HG03565 (cell line): ENCODE results near the gene RFX2.
"Not testable (repeated sequence)": the region's sequence is repeated elsewhere in the genome, so short reads cannot be mapped to it uniquely, and the experiment has no call there.

ENCODE experiments used
- ATAC-seq: cut with Tn5 transposase; IDR thresholded peaks from one replicate; pipeline ENCODE4 v1.9.1; 2021; ENCODE audit warnings: mild to moderate bottlenecking, moderate library complexity; ENCODE audit not compliant: unreplicated experiment

RFX2 gene

DNA sequence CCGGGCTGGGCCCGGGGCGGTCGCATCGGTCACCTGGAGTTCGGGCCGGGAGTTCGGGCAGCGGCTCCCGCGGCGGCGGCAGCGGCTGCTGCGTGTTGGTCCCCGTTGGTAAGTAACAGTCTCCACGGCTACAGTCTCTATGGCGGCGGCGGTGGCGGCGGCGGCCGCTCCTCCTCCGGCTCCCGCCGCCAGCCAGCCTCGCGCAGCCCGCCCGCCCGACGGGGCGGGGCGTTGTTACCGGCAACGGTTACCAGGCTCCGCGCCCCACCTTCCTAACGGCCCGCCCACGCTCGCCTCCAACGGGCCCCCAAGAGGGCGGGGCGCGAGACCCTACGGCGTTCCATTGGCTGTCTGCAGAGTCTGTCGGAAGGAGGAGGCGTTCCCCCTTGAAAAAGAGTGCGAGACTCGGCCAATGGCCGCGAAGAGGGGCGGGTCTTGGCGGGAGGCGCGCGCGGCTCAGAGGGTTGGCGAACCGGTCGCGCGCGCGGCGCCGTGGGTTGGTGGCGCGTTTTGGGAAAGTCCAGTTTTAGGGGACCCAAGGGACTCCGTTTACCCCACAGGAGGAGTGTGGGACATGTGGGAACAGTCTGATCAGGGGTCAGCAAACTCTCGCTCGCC, at the start of gene RFX2:
Gene RFX2 (minus strand): TSS at position 141 of the 618 bp plus-strand sequence. CDS start 63,004 bp downstream, outside the sequence.
- peak; percentile 95 for ATAC-seq

DNA sequence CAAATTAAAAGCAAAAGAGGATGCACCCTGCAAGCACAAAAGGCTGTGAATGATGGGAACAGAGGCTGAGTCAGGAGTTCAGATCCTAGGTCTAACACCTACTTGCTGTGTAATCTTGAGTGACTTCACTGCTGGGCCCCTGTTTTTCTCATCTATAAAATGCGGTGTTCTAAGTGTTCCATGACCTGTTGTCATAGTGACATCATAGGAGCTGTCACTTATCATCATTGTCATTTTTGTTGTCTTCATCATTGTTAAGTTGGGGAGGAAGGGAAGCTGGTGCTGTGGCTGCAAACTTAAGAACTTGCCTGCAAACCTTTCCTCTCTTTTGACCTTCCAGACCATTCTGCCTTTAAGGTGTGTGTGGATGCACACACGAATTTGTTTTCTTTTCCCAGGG, 45.7 kb upstream of the RFX2 start:
- ATAC-seq: no peak

DNA sequence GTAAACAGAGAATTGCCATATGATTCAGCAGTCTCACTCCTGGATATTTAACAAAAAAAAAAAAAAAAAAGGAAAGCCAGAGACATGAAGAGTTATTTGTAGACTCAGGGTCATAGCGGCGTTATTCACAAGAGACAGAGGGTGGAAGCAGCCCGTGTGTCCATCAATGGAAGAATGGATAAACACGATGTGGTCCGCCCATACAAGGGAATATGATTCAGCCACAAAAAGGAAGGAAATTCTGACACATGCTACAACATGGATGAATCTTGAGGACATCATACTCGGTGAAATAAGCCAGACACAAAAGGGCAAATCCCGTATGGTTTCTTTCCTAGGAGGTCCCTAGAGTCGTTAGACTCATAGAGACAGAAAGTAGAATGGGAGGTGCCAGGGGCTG, 40.0 kb upstream of the RFX2 start:
- ATAC-seq: no peak

DNA sequence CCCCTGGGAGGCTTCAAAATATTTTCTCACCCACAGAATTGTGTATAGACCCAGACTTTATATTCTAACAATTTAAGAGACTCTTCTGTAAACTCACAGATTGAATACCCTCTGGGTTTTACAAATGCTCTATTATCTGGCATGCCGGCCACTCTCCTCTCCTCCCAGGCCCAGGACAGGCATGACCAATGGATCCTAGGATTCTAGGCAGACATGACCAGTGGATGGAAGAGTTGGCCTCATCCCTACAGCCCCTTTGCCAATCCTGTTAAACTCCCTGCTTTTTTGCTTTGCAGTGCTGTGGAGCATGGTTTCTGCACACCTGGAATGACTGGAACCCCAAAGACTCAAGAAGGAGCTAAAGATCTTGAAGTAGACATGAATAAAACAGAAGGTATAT, 30.9 kb upstream of the RFX2 start:
- ATAC-seq: no peak

DNA sequence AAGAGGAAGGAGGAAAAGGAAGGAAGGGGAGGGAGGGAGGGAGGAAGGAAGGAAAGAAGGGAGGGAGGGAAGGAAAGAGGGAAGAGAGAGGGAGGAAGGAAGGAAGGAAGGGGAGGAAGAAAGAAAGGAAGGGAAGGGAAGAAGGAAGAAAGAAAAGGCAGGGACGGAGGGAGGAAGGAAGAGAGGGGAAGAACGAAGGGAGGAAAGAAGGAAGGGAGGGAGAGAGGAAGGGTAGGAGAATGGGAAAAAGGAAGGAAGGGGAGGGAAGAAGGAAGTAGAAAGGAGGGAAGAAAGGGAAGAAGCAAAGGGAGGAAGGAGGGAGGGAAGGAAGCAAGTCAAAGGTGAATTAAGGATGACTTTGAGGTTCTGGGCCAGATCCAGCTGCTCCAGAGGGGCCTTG, 28.2 kb upstream of the RFX2 start:
- ATAC-seq: no peak

DNA sequence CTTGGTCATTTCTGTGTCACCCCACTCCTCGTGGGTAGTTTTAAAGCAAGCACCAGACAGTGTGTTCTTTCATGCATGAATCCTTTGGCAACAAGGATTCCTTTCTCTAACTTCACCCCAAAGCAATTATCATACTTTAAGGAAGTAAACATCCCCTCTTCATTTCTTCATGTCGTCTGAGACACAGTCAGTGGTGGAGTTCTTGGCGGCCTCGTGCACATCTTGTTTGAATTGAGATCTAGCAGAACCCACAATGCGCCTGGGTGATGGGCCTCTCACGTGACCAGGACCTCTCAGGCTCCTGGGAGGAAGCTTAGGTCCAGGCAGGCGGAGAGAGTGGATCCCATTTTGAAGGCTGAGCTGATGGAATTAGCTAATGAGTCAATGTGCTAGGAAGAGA, 27.8 kb upstream of the RFX2 start:
- ATAC-seq: no peak

DNA sequence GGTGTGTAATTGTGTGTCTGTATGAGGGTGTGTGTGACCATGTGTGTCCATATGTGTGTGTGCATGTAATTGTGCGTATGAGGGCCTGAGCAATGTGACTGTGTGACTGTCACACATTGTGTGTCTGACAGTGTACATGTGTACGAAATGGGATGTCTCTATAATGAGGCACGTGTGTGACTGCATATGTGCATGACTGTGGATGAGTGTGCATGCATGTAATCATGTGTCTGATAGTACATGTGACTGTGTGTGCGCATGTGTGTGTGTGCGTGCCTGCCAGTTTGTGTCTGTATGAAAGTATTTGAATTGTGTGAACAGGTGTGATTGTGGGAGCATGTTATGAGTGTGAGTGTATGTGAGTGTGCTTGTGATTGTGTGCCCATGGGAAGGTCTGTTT, 22.9 kb upstream of the RFX2 start:
- ATAC-seq: no peak

DNA sequence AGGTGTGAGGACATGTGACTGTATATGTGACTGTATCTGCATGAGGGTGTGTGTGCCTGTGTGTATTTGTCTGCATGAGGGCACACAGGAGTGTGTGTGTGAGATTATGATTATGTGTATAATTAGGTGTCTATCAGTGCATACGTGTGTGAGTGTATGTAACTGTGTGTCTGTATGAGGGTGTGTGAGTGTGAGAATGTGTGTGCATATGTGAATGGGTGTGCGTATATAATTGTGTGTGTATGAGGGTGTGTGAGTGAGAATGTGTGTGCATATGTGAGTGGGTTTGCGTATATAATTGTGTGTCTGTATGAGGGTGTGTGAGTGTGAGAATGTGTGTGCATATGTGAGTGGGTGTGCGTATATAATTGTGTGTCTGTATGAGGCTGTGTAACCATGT, 22.2 kb upstream of the RFX2 start:
- no peak for ATAC-seq

DNA sequence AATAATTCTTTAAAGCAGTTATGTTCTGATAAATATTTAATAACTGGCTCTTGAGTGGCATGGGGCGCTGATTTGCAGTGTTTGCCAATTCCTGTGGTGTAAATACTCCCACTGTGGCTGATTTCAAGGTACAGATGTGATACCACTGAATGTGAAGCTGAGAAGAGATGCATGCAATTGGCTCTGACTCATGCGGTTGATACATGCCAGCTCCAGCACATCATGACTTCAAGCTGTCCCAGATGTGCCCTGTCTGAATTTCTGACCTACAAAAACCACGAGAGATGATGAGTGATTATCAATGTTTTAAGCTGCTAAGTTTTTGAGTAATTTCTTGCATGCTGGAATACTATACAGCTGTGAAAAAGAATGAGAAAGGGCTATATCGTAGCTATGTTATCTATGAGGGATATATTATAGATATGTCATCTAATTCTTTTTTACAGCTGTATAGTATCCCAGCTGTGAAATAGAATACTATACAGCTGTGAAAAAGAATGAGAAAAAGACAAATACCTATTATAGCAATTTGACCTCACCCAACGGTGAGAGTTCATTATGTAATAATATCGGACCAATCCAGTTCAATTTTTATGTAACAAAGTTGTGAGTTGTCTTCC, 17.5 kb upstream of the RFX2 start:
- no peak for ATAC-seq

DNA sequence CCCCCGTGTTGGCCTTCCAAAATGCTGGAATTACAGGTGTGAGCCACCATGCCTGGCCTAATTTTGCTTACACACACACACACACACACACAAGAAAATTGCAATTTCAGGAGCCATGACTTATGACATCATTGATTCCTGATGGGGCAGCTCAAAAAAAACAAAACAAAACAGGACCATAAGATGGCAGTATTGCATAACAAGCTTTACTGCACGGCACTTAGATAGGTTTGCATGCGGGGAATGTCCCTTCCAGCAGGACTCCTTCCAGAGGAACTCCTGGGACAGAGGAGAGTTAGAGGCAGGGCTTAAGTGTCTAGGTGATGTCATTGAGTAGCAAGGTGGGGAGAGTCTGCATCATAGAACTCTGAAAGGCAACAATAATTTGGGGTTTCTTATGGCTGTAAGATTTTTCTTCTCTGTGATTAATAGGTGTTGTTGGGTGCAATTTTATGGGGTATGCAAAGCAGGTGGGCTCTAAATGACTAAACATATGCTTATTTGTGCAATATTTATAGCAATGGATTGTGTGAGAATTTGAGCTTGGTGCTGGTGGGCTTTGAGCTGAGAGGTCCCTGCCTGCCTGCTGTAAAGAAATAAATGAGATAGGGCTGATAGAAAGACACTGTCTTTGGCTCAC, 16.2 kb upstream of the RFX2 start:
- no peak for ATAC-seq

DNA sequence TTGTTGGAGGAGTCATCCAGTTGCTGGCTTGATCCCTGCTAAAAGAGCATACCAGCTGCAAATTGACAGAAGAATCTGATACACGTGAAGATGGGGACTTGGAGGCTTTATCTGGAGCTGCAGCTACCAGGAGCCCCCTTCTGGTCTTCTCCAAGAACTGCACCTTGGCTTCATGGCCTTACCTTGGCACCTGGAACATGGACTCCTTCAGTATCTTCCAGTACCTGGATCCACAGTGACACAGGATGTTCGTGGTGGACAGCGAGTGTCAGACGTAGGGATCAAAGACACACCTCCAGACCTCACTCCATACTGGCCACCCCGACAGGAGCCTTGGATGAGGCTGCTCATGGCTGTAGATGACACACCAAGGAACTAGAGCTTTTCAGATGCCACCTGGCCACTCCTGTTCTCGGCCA, 15.3 kb upstream of the RFX2 start:
- ATAC-seq: no peak

DNA sequence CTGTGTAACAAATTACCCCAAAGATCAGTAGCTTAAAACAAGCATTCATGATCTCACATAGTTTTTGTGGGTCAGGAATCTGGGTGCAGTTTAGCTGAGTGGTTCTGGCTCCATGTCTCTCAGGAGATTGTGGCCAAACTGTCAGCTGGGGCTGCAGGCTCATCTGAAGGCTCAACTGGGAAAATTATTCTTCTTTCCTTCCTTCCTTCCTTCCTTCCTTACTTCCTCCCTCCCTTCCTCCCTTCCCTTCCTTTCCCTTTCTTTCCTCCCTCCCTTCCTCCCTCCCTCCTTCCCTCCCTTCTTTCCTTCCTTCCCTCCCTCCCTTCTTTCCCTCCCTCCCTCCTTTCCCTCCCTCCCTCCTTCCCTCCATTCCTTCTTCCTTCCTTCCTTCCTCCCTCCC, 8.7 kb upstream of the RFX2 start:
- ATAC-seq: no peak

DNA sequence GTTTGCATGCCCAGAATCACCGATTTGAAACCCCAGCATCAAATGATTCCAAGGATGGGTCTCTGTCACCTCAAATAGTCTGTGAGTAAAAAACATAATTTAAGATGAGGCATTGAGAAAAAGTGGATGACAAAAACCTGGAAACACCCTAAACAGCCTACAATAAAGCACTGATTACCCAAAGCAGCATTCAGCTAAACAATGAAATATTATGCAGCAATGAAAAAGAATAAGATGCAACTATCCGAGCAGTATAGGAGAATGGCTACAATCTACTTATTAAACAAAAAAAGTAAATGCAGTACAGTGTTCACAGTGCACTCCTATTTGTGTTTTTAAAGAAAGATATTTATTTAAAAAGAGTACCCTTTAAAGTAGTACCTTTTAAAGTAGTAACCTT, 7.7 kb upstream of the RFX2 start:
- no peak for ATAC-seq

DNA sequence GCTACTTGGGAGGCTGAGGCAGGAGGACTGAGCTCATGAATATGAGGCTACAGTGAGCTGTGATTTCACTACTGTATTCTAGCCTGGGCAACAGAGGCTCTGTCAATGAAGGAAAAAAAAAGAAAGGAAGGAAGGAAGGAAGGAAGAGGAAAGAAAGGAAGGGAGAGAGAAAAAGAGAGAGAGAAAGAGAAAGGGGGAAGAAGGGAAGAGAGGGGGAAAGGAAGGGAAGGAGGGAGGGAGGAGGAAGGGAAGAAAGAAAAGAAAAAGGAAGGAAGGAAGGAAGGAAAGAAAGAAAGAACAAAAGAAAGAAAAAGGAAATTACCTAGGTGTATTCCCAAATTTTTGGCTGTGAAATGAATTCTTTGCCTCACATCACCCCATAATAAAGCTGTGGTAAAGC, 7.2 kb upstream of the RFX2 start:
- ATAC-seq: no peak

DNA sequence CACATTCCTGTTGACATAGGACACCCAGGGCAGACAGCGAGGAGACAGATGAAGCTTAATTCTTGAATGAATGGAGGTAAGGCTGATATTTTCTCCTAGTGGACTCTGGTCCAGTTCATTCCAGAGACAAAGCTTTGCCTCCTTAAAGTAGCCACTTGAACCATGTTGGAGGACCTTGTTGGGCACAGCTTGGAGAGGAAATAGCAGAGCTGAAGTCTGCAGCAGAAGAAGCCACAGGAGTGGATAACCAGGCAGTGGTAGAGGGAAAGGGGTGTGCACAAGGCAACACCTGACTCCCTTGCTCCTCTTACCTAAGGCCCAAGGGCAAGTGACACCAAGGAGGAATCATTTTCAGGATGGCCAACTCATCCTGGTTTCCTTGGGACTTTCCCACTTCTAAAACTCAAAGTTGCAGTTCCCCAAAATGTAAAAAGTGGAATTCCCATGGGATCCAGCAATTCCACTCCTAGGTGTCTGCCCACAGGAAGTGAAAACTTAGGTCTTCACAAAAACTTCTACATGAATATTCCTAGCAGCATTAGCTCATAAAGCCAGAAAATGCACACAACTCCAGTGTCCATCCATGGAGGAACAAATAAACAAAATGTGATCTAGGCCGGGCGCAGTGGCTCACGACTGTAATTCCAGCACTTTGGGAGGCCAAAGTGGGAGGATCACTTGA, 6.6 kb upstream of the RFX2 start:
- no peak for ATAC-seq

DNA sequence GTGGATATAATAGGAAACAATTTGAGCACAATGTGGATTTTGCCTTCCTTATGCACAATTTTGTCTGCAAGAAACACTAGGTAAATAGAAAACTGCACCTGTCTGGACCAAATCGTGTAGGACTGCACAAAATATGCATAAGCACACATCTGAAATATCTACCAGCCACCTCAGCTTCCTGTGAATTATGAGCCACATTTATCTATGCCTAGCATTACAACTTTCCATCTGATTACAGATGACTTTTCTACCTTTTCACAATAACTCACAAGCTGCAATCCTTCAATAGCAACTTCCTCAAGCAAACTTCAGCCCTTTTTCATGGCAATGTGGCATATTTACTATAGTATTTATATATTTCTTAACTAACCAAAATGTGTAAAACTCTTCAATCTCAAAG, 5.7 kb upstream of the RFX2 start:
- no peak for ATAC-seq

DNA sequence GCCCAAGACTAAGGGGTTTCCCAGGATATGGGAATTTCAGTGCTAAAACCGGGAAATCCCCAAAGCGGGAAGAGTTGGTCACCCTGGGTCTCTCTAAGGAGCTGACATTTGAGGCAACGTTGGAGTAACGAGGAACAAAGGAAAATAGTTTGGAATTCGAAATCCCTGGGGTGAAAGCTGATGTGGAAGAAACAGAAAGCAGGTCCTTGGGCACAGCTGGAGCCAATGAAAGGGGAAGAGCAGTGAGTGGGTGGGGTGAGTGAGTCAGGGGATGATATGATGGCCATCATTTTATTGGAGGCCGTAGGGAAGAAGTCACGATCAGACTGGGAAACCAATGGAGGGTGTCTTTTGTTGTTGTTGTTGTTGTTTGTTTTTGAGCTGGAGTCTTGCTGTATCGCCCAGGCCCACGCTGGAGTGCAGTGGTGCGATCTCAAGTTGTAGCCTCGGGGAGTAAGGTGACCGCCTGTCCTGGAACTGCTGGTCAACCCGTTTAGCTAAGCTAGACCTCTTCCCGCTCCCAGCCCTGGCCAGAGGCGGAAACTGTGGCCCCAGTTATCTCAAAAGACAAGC, 3.4 kb upstream of the RFX2 start:
- ATAC-seq: no peak

DNA sequence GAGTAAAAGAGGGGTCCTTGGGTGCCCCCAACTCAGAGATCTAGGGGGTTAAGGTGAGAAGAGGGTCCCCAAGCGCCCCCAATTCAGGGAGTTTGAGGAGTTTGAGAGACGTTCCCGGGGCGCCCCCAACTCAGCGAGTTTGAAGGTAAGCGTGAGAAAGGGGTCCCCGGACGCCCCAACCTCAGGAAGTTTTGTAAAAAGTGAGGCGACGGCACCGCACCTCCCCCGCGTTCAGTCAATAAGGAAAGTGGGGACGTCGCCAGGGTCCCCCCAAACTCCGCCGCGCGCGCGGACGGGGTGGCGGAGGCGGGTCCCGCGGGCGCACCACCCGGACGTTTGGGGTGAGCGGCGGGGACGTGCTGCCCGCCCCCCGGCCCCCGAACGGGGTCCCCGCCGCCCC, 353 bp downstream of the RFX2 start:
- no peak for ATAC-seq

DNA sequence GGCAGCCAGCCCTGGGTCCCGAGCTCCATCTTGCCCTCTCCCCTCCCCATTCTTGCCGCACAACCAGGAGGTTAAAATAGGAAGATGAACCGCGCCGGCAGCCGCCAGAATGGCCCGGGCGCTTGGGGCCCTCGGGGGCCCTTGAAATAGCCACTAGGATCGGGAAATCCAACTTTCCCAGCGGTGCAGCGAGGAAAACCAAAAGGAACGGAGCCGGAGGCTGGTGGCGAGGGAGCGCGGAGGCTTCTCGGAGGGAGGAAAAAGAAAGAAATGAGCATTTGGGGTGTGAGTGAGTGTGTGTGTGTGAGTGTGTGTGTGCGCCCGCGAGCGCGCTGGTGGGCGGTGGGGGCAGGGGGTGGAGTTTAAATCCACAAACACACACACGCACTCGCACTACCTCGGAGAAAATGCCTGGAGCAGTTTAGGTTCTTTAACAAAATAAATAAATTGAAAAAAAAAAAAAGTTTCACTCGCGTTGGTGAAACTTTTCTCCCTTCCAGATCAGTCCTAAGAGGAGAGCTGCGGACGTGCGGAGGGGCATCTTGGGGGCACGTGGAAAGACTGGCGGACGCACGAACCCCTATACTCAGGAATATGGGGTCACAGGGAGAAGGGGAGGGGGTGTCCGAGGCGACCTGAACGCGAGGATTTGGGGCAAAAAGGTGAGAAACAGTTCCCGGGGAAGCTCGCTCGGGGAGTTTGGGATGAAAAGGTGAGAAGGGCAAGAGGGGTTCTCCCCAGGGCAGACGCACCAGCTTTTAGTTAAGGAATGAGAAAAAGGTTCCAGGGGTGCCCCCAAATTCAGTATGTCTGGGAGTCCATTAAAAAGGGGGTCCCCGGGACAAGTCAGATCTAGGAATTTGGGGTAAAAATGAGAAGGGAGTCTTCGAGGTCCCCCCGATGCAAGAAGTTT, 1.3 kb downstream of the RFX2 start:
- no peak for ATAC-seq

DNA sequence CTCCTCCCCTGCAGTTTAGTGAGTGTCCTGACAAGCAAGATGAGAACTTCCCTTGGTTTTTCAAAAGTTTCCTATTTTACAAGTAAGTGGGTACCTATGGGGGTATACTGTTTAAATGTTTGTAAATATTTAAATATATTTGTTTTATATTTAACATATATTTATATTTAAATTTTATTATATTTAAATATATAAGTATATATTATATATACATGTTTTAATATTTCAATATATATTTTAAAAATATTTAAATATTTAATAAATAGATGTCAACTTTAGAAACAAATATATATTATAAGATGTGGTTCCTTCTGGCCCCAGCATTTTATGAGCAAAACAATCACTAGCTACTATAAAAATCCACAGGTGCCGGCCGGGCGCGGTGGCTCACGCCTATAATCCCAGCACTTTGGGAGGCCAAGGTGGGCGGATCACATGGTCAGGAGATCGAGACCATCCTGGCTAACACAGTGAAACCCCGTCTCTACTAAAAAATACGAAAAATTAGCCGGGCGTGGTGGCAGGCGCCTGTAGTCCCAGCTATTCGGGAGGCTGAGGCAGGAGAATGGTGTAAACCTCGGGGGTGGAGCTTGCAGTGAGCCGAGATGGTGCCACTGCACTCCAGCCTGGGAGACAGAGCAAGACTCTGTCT, 3.5 kb downstream of the RFX2 start:
- not testable (repeated sequence) for ATAC-seq
